ENCODE measurements around the gene APBB2.

GRCh38 chr4:41080976-41081375 is 133.4 kb downstream of the APBB2 start:
- TF ChIP-seq POLR2A (IDR thresholded peaks at IDR 0.05) = no peak
- no peak for TF ChIP-seq CTCF (IDR thresholded peaks at IDR 0.05)
